ENCODE results near the gene ARMH1.
"Not testable (repeated sequence)": the region's sequence is repeated elsewhere in the genome, so short reads cannot be mapped to it uniquely, and the experiment has no call there.

The ARMH1 gene

DNA sequence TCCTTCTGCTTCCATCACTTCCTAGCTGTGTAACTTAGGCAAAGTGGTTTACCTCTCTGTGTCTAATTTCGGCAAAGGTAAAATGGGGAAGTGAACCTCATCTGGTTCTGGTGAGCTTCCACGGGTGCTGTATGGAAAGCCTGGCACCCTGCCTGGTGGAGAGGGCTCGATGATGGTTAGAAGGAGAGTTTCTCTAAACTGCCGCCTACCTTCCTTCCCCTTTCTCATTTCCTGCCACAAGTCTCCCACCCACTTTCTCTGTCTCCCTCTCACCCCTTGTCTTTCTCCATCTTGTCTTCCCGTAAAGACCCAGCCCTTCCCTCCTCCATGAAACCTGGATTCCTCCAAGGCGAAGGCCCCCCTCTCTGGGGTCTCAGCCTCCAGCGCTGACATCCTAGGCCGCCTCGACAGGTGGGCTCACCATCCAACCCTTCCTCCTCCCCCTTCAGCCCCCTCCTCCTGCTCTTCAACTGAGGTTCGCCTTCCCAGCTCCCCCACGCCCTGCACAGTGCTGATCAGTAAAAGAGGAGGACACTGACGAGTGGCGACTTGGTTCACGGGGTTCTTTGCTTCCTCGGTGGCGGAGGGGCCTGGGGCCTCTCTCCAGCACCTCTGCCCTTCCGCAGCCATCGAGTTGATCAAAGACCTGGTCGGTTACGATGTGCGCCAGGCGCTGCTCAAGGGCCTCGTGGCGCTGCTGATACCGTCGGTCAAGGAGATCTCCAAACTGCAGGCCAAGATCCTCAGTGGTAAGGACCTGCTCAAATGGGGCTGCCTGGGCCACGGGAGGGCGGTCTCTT is 49.2 kb downstream of the ARMH1 start:
- DNase-seq (ENCODE audit: low spot score), result no peak

DNA sequence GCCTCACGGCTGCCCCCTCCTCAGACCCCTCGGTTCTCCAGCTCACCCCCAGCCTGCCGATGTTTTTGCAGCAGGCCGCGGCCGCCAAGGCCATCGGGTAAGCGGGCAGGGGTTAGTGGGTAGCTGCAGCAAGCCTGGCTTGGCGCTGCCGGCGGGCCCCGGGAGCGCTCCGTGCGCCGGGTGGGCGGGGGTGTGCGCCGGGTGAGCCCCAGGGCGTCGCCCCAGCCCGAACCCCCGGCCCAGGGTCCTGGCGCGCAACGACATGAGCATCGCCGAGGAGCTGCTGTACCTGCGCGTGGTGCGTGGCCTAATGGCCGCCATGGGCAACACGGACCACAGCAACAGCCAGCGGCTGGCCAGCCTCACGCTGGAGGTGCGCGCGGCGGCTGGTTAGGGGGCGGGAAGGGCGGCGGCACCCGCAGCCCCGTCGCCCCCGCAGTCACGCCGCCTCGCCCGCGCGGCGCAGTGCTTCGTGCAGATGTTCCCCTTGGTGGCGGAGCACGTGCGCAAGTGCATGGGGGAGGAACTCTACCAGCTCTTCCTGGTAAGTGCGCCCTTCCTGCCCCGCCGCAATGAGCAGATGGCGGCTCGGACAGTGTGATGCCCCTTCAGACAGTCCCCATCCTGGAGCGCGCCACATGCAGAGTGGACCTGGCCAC is 49.9 kb downstream of the ARMH1 start:
- DNase-seq (ENCODE audit: low spot score), result no peak

DNA sequence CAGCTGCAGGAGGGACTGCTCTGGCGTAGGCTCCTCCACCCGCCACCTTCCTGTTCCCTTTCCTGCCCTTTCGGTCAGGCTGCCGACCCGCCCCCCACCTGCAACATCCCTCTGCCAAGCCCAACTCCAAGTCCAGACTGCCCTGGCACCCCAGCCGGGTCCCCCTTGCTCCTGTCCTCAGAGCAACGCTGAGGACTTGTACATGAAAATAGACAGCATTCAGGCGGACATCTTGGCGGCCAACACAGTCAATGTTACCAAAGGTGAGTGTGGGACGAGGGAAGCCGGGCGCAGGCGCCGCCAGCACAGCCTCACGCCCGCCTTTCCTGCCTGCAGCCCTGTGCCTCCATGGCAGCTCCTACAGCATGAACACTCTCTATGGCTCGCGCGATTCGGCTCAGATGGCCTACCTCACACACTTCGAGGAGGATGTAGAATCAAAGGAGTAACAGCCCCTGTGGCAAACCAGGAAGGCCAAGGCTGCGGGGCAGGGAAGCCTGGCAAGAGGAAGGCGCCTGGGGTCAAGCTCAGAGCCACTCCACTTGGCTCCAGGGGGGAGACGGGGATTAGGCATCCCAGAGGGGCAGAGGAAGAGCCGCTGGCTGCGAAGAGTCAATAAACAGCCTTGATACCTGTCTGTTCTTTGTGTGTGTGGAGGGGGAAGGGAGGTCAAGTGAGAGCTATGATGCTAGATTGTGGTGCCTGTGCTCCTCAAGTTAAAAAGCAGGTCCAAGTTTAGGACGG is 50.6 kb downstream of the ARMH1 start:
- DNase-seq (ENCODE audit: low spot score), result peak; percentile 14

DNA sequence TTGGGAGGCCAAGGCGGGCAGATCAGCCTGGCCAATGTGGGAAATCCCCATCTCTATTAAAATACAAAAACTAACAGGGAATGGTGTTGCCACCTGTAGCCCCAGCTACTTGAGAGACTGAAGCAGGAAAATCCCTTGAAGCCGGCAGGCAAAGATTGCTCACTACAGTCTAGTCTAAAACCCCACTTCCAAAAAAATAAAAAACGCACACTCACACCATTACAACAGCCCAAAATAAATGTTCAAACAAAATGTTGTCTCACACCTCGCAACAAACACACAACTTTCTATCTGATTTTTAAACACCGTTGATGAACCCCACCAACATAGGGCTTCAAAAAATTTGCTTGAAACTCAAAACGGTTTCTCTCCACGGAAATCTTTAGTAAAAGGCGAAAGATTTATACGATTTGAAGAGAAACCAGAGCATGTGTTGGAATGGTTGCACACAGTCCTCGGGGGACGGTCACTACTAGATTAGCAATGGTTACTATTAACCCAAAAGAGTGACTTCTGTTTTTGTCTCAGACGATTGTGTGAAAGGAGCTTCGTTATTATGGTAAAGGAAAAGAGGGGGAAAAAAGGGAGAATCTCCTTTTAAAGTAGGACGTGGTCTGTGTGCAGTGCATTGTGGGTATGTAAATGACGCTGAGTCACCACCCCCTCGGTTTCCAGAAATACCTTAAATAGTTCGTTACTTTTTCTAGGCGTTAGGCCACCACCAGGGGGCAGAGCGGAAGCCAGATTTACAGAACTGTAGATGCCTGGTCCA is 56.4 kb downstream of the ARMH1 start, which contains the start of gene RNU5D-1:
TSS of gene RNU5D-1 (minus strand) at position 430 of the 772 bp plus-strand sequence.
- DNase-seq (ENCODE audit: low spot score), result peak; percentile 85

DNA sequence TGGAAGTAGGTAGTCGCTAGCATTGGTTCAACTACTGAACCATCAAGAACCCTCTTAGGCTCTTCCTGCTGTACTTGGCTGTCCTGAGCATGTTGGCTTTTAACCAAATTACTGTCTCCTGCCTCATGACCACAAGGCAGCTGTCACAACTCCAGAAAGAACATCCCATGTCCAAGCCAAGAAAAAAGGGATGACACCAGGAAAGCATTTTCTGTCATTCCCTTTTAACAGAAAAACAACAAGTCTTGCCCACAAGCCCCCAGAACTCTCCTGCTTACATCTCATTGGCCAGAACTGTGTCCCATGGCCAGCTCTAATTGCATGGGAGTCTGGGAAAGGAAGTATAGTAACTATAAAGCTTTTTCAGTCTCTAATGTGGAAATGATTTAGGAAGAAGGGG is 58.9 kb downstream of the ARMH1 start:
- no peak for DNase-seq (ENCODE audit: low spot score)

DNA sequence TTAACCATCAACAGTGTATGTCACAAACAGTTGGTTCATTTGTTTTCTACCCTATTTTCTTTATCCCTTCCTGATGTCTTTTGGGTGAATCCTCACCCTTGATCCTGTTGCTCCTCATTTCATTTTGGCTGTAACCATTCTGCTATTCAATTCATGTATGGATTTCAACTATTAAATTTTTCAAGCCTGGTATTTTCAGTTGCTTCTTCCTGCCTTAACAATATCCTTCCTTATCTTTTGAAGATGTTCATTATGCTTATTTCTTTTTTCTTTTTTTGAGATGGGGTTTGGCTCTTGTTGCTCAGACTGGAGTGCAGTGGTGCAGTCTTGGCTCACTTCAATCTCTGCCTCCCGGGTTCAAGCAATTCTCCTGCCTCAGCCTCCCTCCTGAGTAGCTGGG is 59.3 kb downstream of the ARMH1 start:
- DNase-seq (ENCODE audit: low spot score), result no peak

DNA sequence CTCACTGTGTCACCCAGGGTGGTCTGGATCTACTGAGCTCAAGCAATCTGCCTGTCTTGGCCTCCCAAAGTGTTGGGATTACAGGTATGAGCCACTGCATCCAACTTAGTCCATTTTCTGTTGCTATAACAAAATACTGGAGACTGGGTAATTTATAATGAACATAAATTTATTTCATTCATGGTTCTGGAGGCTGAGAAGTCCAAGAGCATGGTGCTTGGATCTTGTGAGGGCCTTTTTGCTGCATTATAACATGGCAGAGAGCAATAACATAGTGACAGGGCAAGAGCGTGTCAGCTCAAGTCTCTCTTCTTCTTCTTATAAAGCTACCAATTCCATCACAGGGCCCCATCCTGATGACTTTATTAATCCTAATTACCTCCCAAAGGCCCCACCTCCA is 61.5 kb downstream of the ARMH1 start:
- no peak for DNase-seq (ENCODE audit: low spot score)

DNA sequence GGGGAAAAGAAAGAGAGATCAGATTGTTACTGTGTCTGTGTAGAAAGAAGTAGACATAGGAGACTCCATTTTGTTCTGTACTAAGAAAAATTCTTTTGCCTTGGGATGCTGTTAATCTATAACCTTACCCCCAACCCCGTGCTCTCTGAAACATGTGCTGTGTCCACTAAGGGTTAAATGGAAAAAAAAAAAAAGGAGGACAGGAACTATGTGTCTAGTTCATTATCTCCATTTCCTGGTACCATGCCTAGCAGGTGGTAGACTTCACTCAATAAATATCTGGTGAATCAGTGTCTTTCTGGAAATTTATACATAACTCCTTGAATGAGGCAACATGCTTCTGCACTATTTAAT is 64.4 kb downstream of the ARMH1 start:
- DNase-seq (ENCODE audit: low spot score), result not testable (repeated sequence)

DNA sequence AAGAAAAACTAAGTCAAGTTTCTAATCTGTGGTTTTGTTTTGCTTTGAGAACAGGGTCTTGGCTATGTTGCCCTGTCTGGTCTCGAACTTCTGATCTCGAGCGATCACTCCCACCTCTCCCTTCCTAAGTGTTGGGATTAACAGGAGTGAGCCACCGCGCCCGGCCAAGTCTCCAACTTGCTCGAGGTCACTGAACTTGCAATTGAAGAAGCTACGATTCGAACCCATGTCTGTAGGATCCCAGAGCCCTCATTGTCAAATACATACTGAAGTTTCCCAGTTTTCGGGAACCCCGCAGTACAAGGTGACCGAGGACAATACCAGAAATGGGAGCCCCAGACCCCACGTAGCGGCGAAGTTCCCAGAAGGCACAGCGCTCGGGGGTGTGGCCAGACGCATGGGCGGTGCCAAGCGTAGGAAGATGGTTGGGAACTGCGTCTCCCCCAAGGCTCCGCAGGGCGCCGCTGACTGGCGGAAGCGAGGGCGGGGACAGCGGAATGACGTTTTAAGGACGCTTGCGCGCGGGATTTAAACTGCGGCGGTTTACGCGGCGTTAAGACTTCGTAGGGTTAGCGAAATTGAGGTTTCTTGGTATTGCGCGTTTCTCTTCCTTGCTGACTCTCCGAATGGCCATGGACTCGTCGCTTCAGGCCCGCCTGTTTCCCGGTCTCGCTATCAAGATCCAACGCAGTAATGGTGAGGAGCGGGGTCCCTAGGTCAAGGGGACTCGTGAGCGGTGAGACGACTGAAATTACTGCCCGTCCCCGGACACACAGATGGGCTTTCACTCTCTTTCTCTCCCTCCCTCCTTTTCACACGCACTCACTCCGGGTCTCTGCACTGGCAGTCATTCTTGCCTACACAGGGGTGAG is 65.0 kb downstream of the ARMH1 start, which contains the start of gene KIF2C:
TSS of gene KIF2C (plus strand) at position 531 of the 872 bp plus-strand sequence. CDS start at position 627, 96 bp downstream.
- peak; percentile 99 for DNase-seq (ENCODE audit: low spot score)

DNA sequence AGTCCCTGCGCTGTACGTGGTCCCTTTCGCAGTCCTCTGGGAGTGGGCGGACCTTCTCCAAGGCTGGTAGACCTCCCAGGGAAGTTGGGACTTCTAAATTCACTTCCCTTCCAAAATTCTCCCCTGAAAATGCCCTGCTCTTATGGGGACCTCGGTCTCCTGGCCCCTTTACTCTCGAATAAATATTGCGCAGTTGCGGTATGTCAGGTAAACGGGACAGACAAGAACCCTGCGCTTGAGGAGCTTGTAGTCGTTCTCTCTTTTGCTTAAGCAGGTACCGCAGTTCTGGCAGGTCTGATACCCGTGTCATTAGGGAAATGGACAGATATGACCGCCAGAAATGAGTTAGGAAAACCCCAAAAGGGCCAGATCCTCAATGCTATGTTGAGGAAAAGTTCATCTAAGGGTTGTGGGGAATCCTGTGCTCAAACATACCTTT is 65.7 kb downstream of the ARMH1 start:
- DNase-seq (ENCODE audit: low spot score), result no peak

DNA sequence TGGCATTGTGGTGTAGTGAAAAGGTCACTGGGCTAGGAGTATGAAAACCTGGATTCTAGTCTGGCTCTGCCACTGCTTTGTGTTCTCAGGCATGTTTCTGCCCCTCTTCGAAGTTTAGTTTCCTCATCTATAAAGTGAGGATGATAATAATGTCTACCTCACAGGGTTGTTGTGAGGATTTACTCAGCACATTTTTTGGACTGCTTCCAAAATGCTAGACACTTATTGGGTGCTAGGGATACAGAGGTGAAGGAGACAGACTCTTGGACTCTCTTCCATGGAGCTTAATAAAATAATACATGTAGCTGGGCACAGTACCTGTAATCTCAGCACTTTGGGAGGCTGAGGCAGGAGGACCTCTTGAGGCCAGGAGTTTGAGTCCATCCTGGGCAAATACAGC is 68.7 kb downstream of the ARMH1 start:
- DNase-seq (ENCODE audit: low spot score), result no peak

DNA sequence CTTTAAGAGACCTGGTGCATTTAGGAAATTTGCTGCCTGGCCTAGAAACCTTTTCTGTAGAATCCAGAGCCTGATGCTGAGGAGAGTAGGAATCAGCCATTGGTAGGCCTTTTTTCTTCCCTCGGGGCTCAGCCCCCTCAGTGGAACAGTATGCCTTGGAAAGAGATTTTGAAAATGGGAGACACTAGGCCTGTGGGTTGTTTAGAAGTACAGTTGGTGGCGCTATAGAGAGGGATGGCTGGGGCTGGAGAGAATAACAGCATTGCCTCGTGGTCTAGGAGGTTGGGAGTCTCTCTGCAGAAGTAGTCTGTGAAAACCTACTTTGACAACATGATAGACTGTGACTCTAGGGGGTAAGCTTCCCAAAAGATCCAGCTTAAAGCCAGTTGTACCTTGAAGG is 73.4 kb downstream of the ARMH1 start:
- DNase-seq (ENCODE audit: low spot score), result no peak

DNA sequence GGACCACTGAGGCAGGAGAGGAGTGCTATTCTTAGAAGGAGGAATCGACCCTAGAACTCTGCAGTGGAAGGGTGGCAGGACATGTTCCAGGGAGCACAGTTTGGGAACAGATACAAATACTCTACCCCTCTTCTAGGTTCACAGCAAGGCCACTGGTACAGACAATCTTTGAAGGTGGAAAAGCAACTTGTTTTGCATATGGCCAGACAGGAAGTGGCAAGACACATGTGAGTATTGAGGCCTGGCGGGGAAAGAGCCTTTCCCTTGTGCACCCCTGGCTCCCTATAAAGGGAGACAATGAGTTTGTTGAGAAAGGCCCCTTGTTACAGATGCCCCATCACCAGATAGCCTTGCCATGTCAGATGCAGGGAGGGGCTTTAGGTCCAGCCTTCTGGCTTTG is 82.9 kb downstream of the ARMH1 start:
- no peak for DNase-seq (ENCODE audit: low spot score)

DNA sequence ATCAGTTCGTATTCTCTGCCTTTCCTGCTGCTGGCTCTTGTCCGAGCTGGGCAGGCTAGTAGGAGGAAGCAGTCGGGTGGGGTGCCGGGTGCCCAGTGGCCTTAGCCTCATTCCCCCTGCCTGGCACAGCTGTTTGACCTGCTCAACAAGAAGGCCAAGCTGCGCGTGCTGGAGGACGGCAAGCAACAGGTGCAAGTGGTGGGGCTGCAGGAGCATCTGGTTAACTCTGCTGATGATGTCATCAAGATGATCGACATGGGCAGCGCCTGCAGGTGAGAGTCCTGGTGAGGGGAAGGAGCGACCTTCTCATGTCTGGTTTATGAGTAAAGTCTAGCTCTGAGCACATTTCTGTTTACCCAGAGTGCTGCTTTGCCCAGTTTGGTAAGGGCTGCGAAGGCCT is 84.6 kb downstream of the ARMH1 start:
- no peak for DNase-seq (ENCODE audit: low spot score)

DNA sequence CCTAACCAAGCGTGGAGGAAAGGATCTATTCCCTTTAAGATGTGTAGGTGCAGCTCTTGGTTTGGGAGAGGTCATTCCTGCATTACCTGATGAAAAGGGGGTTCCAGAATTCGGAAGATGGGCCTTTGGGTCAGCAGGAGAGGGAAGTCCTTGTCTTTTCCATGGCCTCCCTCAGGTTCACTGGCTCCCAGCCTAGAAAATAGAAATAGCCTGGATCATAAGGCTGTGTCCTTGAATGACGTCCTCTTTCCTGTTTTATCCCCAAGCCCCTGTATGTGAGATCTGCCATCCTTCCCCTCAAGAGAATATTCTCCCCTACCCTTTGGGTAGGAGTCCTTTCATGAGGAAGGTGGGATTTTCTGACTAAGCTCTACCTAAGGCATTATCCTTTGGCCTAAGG is 86.4 kb downstream of the ARMH1 start:
- no peak for DNase-seq (ENCODE audit: low spot score)

DNA sequence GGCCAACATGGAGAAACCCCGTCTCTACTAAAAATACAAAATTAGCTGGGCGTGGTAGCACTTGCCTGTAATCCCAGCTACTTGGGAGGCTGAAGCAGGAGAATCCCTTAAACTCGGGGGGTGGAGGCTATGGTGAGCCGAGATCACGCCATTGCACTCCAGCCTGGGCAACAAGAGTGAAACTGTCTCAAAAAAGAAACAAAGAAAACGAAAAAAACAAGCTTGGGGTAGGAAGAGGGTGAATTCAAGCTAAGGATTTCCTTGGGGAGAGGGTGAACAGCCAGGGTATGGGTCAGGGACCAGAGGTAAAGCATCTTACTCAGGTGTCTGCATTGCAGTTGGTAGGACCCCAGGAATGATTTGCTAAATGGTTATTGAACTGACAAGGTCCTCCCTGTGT is 91.9 kb downstream of the ARMH1 start:
- not testable (repeated sequence) for DNase-seq (ENCODE audit: low spot score)

All from iPS-NIHi11 (cell line).